Mammary epithelial cell (primary cell): ENCODE measurements around the gene NRXN2.

Source experiments
- CTCF ChIP-seq, 2 donors: IDR thresholded peaks in 1 of 2; conservative IDR thresholded peaks in 1 of 2; 2 replicates each; pipeline ENCODE4 v1.5.1; 2011 to 2012; ENCODE audit warnings: inconsistent platforms in 2 of 2, low read length in 2 of 2, mild to moderate bottlenecking in 2 of 2, control low read depth in 1 of 2, low read depth in 1 of 2; ENCODE audit not compliant: insufficient read depth in 1 of 2; ENCODE audit errors: extremely low read depth in 1 of 2
- EZH2 ChIP-seq: IDR thresholded peaks from 2 replicates; pipeline ENCODE4 v1.6.1; 2012; ENCODE audit warnings: low read length, inconsistent platforms, borderline replicate concordance

- TF ChIP-seq EZH2 = peak; percentile 79
- TF ChIP-seq CTCF (conservative IDR thresholded peaks at IDR 0.05 in 1 of 2, IDR thresholded peaks at IDR 0.05 in 1 of 2; ENCODE audit: extremely low read depth in 1 of 2, insufficient read depth in 1 of 2, low read depth in 1 of 2, low read length in 2 of 2) = no peak
Observed at GRCh38 chr11:64713016-64713707, 9.8 kb downstream of the NRXN2 start.
